H1 (cell line): ENCODE data around the gene CYP26A1. TPM values are rescaled to one million over a fixed set of nuclear protein-coding genes. Genes with fewer than 3 reads are reported as not detected.

Experiments used
- CBX8 ChIP-seq: fragments of 300-800, 300-1000 bp; sonication (generic); IDR thresholded peaks from 2 replicates; pipeline ENCODE4 v1.7.1; 2016; ENCODE audit warnings: low read depth, low read length, borderline replicate concordance
- JUND ChIP-seq: IDR thresholded peaks from 2 replicates; pipeline ENCODE4 v1.6.1; 2011; ENCODE audit warnings: mild to moderate bottlenecking, improper control_type of control experiment, low read length
- KDM1A ChIP-seq: fragments of 200-600, 300-600 bp; sonication (generic); IDR thresholded peaks from 2 replicates; pipeline ENCODE4 v1.7.1; 2016; ENCODE audit warnings: mild to moderate bottlenecking, low read length, borderline replicate concordance
- MAFK ChIP-seq: IDR thresholded peaks from 2 replicates; pipeline ENCODE4 v1.6.1; 2012; ENCODE audit warnings: low read depth, mild to moderate bottlenecking, improper control_type of control experiment, low read length
- NRF1 ChIP-seq: IDR thresholded peaks from 2 replicates; pipeline ENCODE4 v1.6.1; 2011; ENCODE audit warnings: mild to moderate bottlenecking, low read depth, low read length, improper control_type of control experiment
- POLR2A ChIP-seq, 2 experiments: IDR thresholded peaks; 1 replicate in 1 of 2; 2 replicates in 1 of 2; pipeline ENCODE4 v1.6.1; 2011; ENCODE audit warnings: low read depth in 2 of 2, low read length in 2 of 2, mild to moderate bottlenecking in 2 of 2; ENCODE audit errors: control extremely low read depth in 1 of 2
- RBBP5 ChIP-seq: IDR thresholded peaks from 2 replicates; pipeline ENCODE4 v1.7.1; 2012; ENCODE audit warnings: low read depth, mild to moderate bottlenecking, inconsistent platforms, low read length, moderate library complexity, borderline replicate concordance
- polyA plus RNA-seq, 7 experiments: library from polyadenylated mRNA; depleted of rRNA in 3 of 7; stranded (reverse) in 5 of 7; unstranded in 2 of 7; fragments of >200 nt in 5 of 7; fragments of 200-250 nt in 2 of 7; gene quantifications; 1 replicate in 5 of 7; 2 replicates in 1 of 7; 4 replicates in 1 of 7; pipeline versions ENCODE4 v1.2.1 to v1.2.3, GENCODE V29; 2011 to 2013; ENCODE audit warnings: missing spikeins in 2 of 7, mixed read lengths in 2 of 7
- total RNA-seq: library from RNA; stranded (reverse); fragmentation: NEBNext Ultra II Directional; extraction: Animal tissue kit (Norgen Biotek cat#: 25700); gene quantifications from 2 replicates; pipeline ENCODE4 v1.2.1, GENCODE V29; 2021

CYP26A1 gene
- total and polyA plus RNA-seq, 2 of the 8 experiments (the other 6 are each of a cell fraction or from before 2014, with no cell fraction given) = 5.0 to 9.1 TPM

GRCh38 chr10:93034426-93034825, 39.3 kb upstream of the CYP26A1 start (continued):
- no peak for TF ChIP-seq MAFK
- no peak for TF ChIP-seq NRF1
- no peak for TF ChIP-seq JUND
- TF ChIP-seq CBX8 = no peak
- TF ChIP-seq KDM1A = no peak
- TF ChIP-seq RBBP5 = no peak
- TF ChIP-seq POLR2A (IDR thresholded peaks at IDR 0.05; ENCODE audit: control extremely low read depth in 1 of 2, low read depth in 2 of 2, low read length in 2 of 2) = no peak
